WTC11 (cell line): ENCODE measurements around the gene ZRANB1. TPM values are rescaled to one million over a fixed set of nuclear protein-coding genes. Genes with fewer than 3 reads are reported as not detected.

Experiments
- ATAC-seq: fragments of 200-7000 bp; cut with Tn5 transposase; 2 replicates; pipeline ENCODE4 v1.10.0; 2021; ENCODE audit warnings: mild to moderate bottlenecking, moderate library complexity
- Bru-seq: library from RNA; stranded (reverse); fragments of 400-500 nt; gene quantifications from one replicate; lab custom pipeline; 2021; lab: Mats Ljungman, UMichigan
- CTCF ChIA-PET: fragments of 300-600 bp; sonication (Branson Sonifier 250); formaldehyde crosslinking; loops from one replicate; lab custom pipeline; 2021; ENCODE audit warnings: antibody characterized with exemption; lab: Charles Lee
- POLR2A ChIA-PET: fragments of 350-600 bp; sonication (Branson Sonifier 250); formaldehyde crosslinking; loops from one replicate; lab custom pipeline; 2021; ENCODE audit warnings: antibody characterized with exemption; lab: Charles Lee
- DNase-seq: peaks from one replicate; pipeline ENCODE4 v3.0.0; 2021; ENCODE audit warnings: low spot score
- H3K27ac Mint-ChIP-seq: 2 replicates; pipeline ENCODE4 v1.8.0; 2021; ENCODE audit warnings: mixed read lengths
- H3K27me3 Mint-ChIP-seq: 2 replicates; pipeline ENCODE4 v1.8.0; 2021; ENCODE audit warnings: low read depth, mild to moderate bottlenecking, moderate library complexity, mixed read lengths
- H3K36me3 Mint-ChIP-seq: 2 replicates; pipeline ENCODE4 v1.8.0; 2021; ENCODE audit warnings: mixed read lengths
- H3K4me1 Mint-ChIP-seq: 2 replicates; pipeline ENCODE4 v1.8.0; 2022; ENCODE audit warnings: mixed read lengths
- H3K4me3 Mint-ChIP-seq: 2 replicates; pipeline ENCODE4 v1.8.0; 2021; ENCODE audit warnings: mild to moderate bottlenecking, moderate library complexity, mixed read lengths
- H3K9me3 Mint-ChIP-seq: 2 replicates; pipeline ENCODE4 v1.8.0; 2021; ENCODE audit warnings: mixed read lengths
- CBFB ChIP-seq: sonication (generic); formaldehyde crosslinking; IDR thresholded peaks from 2 replicates; pipeline ENCODE4 v1.8.1; 2022; ENCODE audit warnings: mild to moderate bottlenecking, low read depth, missing genetic modification reagents
- E2F4 ChIP-seq: sonication (generic); formaldehyde crosslinking; IDR thresholded peaks from 2 replicates; pipeline ENCODE4 v1.8.1; 2022; ENCODE audit warnings: low read depth, mild to moderate bottlenecking, moderate library complexity, missing genetic modification reagents, borderline replicate concordance
- E2F5 ChIP-seq: sonication (generic); formaldehyde crosslinking; IDR thresholded peaks from 2 replicates; pipeline ENCODE4 v1.8.1; 2022; ENCODE audit warnings: mild to moderate bottlenecking, moderate library complexity, missing genetic modification reagents
- ERG ChIP-seq: fragments of 250-450 bp; sonication (Bioruptor Pico); IDR thresholded peaks from 2 replicates; pipeline ENCODE4 v1.8.0; 2021; ENCODE audit warnings: mild to moderate bottlenecking
- NR2C2 ChIP-seq: sonication (generic); formaldehyde crosslinking; IDR thresholded peaks from 2 replicates; pipeline ENCODE4 v1.8.0; 2022; ENCODE audit warnings: mild to moderate bottlenecking, missing genetic modification reagents
- PRRX2 ChIP-seq: fragments of 250-450 bp; sonication (Bioruptor Pico); IDR thresholded peaks from 2 replicates; pipeline ENCODE4 v1.8.0; 2021; ENCODE audit warnings: mild to moderate bottlenecking
- SP1 ChIP-seq: sonication (generic); formaldehyde crosslinking; conservative IDR thresholded peaks from 2 replicates; pipeline ENCODE4 v1.8.1; 2022; ENCODE audit warnings: missing genetic modification reagents
- ZNF121 ChIP-seq: sonication (generic); formaldehyde crosslinking; IDR thresholded peaks from 2 replicates; pipeline ENCODE4 v1.8.0; 2023; ENCODE audit warnings: missing genetic modification reagents
- ZNF219 ChIP-seq: sonication (generic); formaldehyde crosslinking; IDR thresholded peaks from 2 replicates; pipeline ENCODE4 v1.8.0; 2023; ENCODE audit warnings: missing genetic modification reagents, mild to moderate bottlenecking, borderline replicate concordance
- ZNF396 ChIP-seq: fragments of 250-450 bp; sonication (Bioruptor Pico); IDR thresholded peaks from 2 replicates; pipeline ENCODE4 v1.8.0; 2021; ENCODE audit warnings: mild to moderate bottlenecking, moderate library complexity, borderline replicate concordance
- ZNF425 ChIP-seq: fragments of 250-450 bp; sonication (Bioruptor Pico); conservative IDR thresholded peaks from 2 replicates; pipeline ENCODE4 v1.9.0; 2021; ENCODE audit warnings: mild to moderate bottlenecking
- ZSCAN18 ChIP-seq: fragments of 250-450 bp; sonication (Bioruptor Pico); IDR thresholded peaks from 2 replicates; pipeline ENCODE4 v2.1.2; 2022; ENCODE audit warnings: mild to moderate bottlenecking, moderate library complexity
- long read RNA-seq, 3 experiments: library from RNA in 1 of 3; library from capped mRNA in 1 of 3; library from polyadenylated mRNA in 1 of 3; unstranded in 2 of 3; stranded (forward) in 1 of 3; transcript quantifications; one replicate each; pipeline ENCODE4 v2.0.0, GENCODE V29; 2021
- total RNA-seq: library from RNA; stranded (reverse); gene quantifications from 3 replicates; pipeline ENCODE4 v1.2.3, GENCODE V29; 2021
- TF ChIP-seq, protein P1 (sequence below): fragments of 250-450 bp; sonication (Bioruptor Pico); IDR thresholded peaks from 2 replicates; pipeline ENCODE4 v1.9.0; 2021; ENCODE audit warnings: moderate library complexity, mild to moderate bottlenecking, inconsistent platforms, borderline replicate concordance
- TF ChIP-seq, protein P2 (sequence below): sonication (generic); formaldehyde crosslinking; IDR thresholded peaks from 2 replicates; pipeline ENCODE4 v1.8.1; 2023; ENCODE audit warnings: mild to moderate bottlenecking, moderate library complexity, missing genetic modification reagents
- TF ChIP-seq, protein P3 (sequence below): fragments of 250-450 bp; sonication (Bioruptor Pico); IDR thresholded peaks from 2 replicates; pipeline ENCODE4 v1.9.0; 2021; ENCODE audit warnings: mild to moderate bottlenecking

ZRANB1 gene
- total RNA-seq: 13.9 to 15.9 TPM (median 15.3 TPM) in 3 replicates
- percentile 82 among the genes with signal in this experiment for Bru-seq, nascent RNA
- long read RNA-seq, experiment 1, full-length matches to known transcripts: 3 of 107 reads
- long read RNA-seq, experiment 1, partial matches to known transcripts: 11 of 107 reads
- long read RNA-seq, experiment 1, other reads (novel, unspliced or antisense): 93 of 107 reads
- long read RNA-seq, experiment 2, partial matches to known transcripts: 7 of 28 reads
- long read RNA-seq, experiment 2, other reads (novel, unspliced or antisense): 21 of 28 reads
- long read RNA-seq, experiment 3: 0 reads

GRCh38 chr10:124941823-124942222, at the start of gene ZRANB1:
Gene ZRANB1 (plus strand): TSS chr10:124942123. CDS start chr10:124942494, 371 bp downstream.
- Mint-ChIP-seq H3K4me1 (peaks cover 41% of the 10 kb centered on the region), H3K36me3 (no peaks in the 10 kb centered on the region), H3K27ac (peak within 1 kb of the TSS; percentile 11), H3K27me3 (no peaks in the 10 kb centered on the region), H3K4me3 (peak within 1 kb of the TSS; percentile 1; the same call in 1 of the 2 replicates), H3K9me3 (no peaks in the 10 kb centered on the region)
- DNase-seq (no peak), ATAC-seq (no peak)
- TF ChIP-seq CBFB (CRISPR knock-in tag) (no peak), ERG (CRISPR knock-in tag) (no peak), ZSCAN18 (CRISPR knock-in tag) (no peak), E2F4 (CRISPR knock-in tag) (no peak), PRRX2 (CRISPR knock-in tag) (no peak), E2F5 (CRISPR knock-in tag) (no peak), SP1 (CRISPR knock-in tag) (no peak), NR2C2 (CRISPR knock-in tag) (no peak), ZNF425 (CRISPR knock-in tag) (no peak), ZNF396 (CRISPR knock-in tag) (no peak), ZNF219 (no peak), ZNF121 (CRISPR knock-in tag) (no peak)
- TF ChIP-seq, protein P1, sequence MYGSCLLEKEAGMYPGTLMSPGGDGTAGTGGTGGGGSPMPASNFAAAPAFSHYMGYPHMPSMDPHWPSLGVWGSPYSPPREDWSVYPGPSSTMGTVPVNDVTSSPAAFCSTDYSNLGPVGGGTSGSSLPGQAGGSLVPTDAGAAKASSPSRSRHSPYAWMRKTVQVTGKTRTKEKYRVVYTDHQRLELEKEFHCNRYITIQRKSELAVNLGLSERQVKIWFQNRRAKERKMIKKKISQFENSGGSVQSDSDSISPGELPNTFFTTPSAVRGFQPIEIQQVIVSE (CRISPR knock-in tag): no peak
- TF ChIP-seq, protein P2, sequence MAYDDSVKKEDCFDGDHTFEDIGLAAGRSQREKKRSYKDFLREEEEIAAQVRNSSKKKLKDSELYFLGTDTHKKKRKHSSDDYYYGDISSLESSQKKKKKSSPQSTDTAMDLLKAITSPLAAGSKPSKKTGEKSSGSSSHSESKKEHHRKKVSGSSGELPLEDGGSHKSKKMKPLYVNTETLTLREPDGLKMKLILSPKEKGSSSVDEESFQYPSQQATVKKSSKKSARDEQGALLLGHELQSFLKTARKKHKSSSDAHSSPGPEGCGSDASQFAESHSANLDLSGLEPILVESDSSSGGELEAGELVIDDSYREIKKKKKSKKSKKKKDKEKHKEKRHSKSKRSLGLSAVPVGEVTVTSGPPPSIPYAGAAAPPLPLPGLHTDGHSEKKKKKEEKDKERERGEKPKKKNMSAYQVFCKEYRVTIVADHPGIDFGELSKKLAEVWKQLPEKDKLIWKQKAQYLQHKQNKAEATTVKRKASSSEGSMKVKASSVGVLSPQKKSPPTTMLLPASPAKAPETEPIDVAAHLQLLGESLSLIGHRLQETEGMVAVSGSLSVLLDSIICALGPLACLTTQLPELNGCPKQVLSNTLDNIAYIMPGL (CRISPR knock-in tag): no peak
- TF ChIP-seq, protein P3, sequence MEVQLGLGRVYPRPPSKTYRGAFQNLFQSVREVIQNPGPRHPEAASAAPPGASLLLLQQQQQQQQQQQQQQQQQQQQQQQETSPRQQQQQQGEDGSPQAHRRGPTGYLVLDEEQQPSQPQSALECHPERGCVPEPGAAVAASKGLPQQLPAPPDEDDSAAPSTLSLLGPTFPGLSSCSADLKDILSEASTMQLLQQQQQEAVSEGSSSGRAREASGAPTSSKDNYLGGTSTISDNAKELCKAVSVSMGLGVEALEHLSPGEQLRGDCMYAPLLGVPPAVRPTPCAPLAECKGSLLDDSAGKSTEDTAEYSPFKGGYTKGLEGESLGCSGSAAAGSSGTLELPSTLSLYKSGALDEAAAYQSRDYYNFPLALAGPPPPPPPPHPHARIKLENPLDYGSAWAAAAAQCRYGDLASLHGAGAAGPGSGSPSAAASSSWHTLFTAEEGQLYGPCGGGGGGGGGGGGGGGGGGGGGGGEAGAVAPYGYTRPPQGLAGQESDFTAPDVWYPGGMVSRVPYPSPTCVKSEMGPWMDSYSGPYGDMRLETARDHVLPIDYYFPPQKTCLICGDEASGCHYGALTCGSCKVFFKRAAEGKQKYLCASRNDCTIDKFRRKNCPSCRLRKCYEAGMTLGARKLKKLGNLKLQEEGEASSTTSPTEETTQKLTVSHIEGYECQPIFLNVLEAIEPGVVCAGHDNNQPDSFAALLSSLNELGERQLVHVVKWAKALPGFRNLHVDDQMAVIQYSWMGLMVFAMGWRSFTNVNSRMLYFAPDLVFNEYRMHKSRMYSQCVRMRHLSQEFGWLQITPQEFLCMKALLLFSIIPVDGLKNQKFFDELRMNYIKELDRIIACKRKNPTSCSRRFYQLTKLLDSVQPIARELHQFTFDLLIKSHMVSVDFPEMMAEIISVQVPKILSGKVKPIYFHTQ (CRISPR knock-in tag): no peak
- ChIA-PET CTCF (no interaction called here), POLR2A (no interaction called here)
